Kidney (tissue), 14 donors: ENCODE measurements around the gene OPHN1. TPM values are rescaled to one million over a fixed set of nuclear protein-coding genes. Genes with fewer than 3 reads are reported as not detected.
"Not testable (repeated sequence)": the region's sequence is repeated elsewhere in the genome, so short reads cannot be mapped to it uniquely, and the experiment has no call there.

Experiments used
- DNase-seq, 5 donors: peaks; one replicate each; pipeline ENCODE4 v3.0.0-alpha.2; 2013 to 2020
- FAIRE-seq: peaks from 2 replicates; lab custom pipeline; 2012; peaks lifted over from hg19 to GRCh38; lab: Jason Lieb, UNC
- H3K27ac ChIP-seq, 2 donors: one replicate each; pipeline ENCODE4 v1.7.0; 2013; ENCODE audit warnings: low read depth in 2 of 2, low read length in 2 of 2, inconsistent platforms in 1 of 2
- H3K27me3 ChIP-seq: one replicate; pipeline ENCODE4 v1.7.1; 2013; ENCODE audit warnings: low read length, inconsistent platforms; ENCODE audit not compliant: control insufficient read depth, insufficient read depth
- H3K36me3 ChIP-seq, 3 donors: one replicate each; pipeline versions ENCODE4 v1.7.0 to v1.7.1; 2013; ENCODE audit warnings: low read length in 3 of 3, control low read depth in 1 of 3, inconsistent platforms in 1 of 3; ENCODE audit not compliant: insufficient read depth in 3 of 3, control insufficient read depth in 2 of 3
- H3K4me1 ChIP-seq, 3 donors: one replicate each; pipeline versions ENCODE4 v1.7.0 to v1.7.1; 2013; ENCODE audit warnings: low read length in 3 of 3, inconsistent platforms in 1 of 3, low read depth in 1 of 3; ENCODE audit not compliant: control insufficient read depth in 2 of 3, insufficient read depth in 2 of 3
- H3K4me3 ChIP-seq, 3 donors: one replicate each; pipeline versions ENCODE4 v1.7.0 to v1.8.1; 2013; ENCODE audit warnings: low read length in 3 of 3, control low read depth in 1 of 3, inconsistent platforms in 1 of 3
- H3K9ac ChIP-seq, 3 donors: one replicate each; pipeline versions ENCODE4 v1.7.0 to v1.7.1; 2013; ENCODE audit warnings: low read length in 3 of 3, control low read depth in 1 of 3, inconsistent platforms in 1 of 3
- H3K9me3 ChIP-seq, 3 donors: one replicate each; pipeline versions ENCODE4 v1.7.0 to v1.7.1; 2013; ENCODE audit warnings: low read length in 3 of 3, control low read depth in 1 of 3, inconsistent platforms in 1 of 3; ENCODE audit not compliant: control insufficient read depth in 2 of 3, insufficient read depth in 1 of 3
- intact Hi-C: fragments of 100-400 bp; cut with DNase I; formaldehyde crosslinking; loops from one replicate; pipeline ENCODE4 v1.11.1; 2022
- polyA plus RNA-seq: library from polyadenylated mRNA; stranded (reverse); fragments of 350-450 nt; fragmentation: Illumina TruSeq; extraction: RNeasy Lipid Tissue Mini Kit (QIAGEN cat#74804); gene quantifications from one replicate; pipeline ENCODE4 v1.2.3, GENCODE V29; 2014; ENCODE audit warnings: low read depth, low replicate concordance; ENCODE audit not compliant: insufficient read depth
- total RNA-seq: library from RNA; stranded (reverse); fragmentation: NEBNext Ultra II Directional; extraction: Animal tissue kit (Norgen Biotek cat#: 25700); gene quantifications from one replicate; pipeline ENCODE4 v1.2.1, GENCODE V29; 2021
- TF ChIP-seq, protein P1 (sequence below): IDR thresholded peaks from 3 replicates; pipeline ENCODE4 v1.5.1; 2012; ENCODE audit warnings: mild to moderate bottlenecking, moderate library complexity, borderline replicate concordance; ENCODE audit not compliant: insufficient read depth; ENCODE audit errors: extremely low read depth
- donor health status: control.
- donor health status: control.
- donor health status: control.
- donor health status: control.
- donor health status: control.
- donor health status: DM: yes; HTN: yes; CAD: no.
- donor health status: Normal renal cell carcinoma (clear cell type).

The OPHN1 gene
- total and polyA plus RNA-seq, 2 donors from 2014 or later, result 1.9 to 9.5 TPM

- no peak overlapping the region for H3K4me3 ChIP-seq
- H3K9me3 ChIP-seq, result no peaks in the 10 kb centered on the region
- FAIRE-seq, result no peak
- H3K27ac ChIP-seq, result no peak overlapping the region
- intact Hi-C loops, result no loop called here
- no peaks in the 10 kb centered on the region for H3K27me3 ChIP-seq
- DNase-seq, result no peak
- TF ChIP-seq, protein P1, sequence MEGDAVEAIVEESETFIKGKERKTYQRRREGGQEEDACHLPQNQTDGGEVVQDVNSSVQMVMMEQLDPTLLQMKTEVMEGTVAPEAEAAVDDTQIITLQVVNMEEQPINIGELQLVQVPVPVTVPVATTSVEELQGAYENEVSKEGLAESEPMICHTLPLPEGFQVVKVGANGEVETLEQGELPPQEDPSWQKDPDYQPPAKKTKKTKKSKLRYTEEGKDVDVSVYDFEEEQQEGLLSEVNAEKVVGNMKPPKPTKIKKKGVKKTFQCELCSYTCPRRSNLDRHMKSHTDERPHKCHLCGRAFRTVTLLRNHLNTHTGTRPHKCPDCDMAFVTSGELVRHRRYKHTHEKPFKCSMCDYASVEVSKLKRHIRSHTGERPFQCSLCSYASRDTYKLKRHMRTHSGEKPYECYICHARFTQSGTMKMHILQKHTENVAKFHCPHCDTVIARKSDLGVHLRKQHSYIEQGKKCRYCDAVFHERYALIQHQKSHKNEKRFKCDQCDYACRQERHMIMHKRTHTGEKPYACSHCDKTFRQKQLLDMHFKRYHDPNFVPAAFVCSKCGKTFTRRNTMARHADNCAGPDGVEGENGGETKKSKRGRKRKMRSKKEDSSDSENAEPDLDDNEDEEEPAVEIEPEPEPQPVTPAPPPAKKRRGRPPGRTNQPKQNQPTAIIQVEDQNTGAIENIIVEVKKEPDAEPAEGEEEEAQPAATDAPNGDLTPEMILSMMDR, result no peak
- H3K9ac ChIP-seq, result no peak overlapping the region
- no peaks in the 10 kb centered on the region for H3K4me1 ChIP-seq
- H3K36me3 ChIP-seq, result no peaks in the 10 kb centered on the region
These were observed 30.3 kb downstream of the OPHN1 start for GRCh38 chrX:68403038-68403437.

GRCh38 chrX:68402094-68402493 is 31.2 kb downstream of the OPHN1 start:
- intact Hi-C loops, result no loop called here
- TF ChIP-seq, protein P1, result no peak

GRCh38 chrX:68398291-68398690 is 35.0 kb downstream of the OPHN1 start:
- H3K36me3 ChIP-seq, result no peaks in the 10 kb centered on the region
- H3K9me3 ChIP-seq, result no peaks in the 10 kb centered on the region
- intact Hi-C loops, result no loop called here
- no peaks in the 10 kb centered on the region for H3K4me1 ChIP-seq
- no peak overlapping the region for H3K4me3 ChIP-seq
- DNase-seq (no peak), FAIRE-seq (no peak)
- H3K27ac ChIP-seq, result no peak overlapping the region
- H3K27me3 ChIP-seq, result no peaks in the 10 kb centered on the region
- no peak overlapping the region for H3K9ac ChIP-seq
- TF ChIP-seq, protein P1, result no peak

More at GRCh38 chrX:68402094-68402493, 31.2 kb downstream of the OPHN1 start:
- no peaks in the 10 kb centered on the region for H3K9me3 ChIP-seq
- no peak overlapping the region for H3K9ac ChIP-seq
- no peaks in the 10 kb centered on the region for H3K4me1 ChIP-seq
- H3K27ac ChIP-seq, result no peak overlapping the region
- FAIRE-seq (no peak), DNase-seq (no peak)
- no peak overlapping the region for H3K4me3 ChIP-seq
- H3K27me3 ChIP-seq, result no peaks in the 10 kb centered on the region
- H3K36me3 ChIP-seq, result no peaks in the 10 kb centered on the region

DNA sequence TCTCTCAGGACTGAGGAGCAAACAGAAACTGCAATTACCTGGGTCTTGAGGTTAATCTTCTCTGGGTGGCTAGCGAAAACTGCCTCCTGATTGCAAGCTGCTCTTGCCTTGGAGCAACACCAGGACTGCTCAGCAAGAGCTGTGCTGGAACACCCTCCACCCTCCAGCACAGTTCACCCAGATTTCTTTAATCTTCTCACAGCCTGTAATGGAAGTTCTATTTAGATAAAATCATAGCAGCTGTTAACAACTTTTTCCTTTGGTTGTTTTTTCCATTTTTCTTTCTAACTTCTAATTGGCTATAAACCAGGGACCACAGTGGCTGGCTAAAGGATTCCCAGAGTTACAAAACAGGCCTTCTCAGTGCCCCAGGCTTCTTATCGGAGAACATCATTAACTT is 36.3 kb downstream of the OPHN1 start:
- FAIRE-seq, result no peak
- intact Hi-C loops, result no loop called here
- H3K36me3 ChIP-seq, result no peaks in the 10 kb centered on the region

DNA sequence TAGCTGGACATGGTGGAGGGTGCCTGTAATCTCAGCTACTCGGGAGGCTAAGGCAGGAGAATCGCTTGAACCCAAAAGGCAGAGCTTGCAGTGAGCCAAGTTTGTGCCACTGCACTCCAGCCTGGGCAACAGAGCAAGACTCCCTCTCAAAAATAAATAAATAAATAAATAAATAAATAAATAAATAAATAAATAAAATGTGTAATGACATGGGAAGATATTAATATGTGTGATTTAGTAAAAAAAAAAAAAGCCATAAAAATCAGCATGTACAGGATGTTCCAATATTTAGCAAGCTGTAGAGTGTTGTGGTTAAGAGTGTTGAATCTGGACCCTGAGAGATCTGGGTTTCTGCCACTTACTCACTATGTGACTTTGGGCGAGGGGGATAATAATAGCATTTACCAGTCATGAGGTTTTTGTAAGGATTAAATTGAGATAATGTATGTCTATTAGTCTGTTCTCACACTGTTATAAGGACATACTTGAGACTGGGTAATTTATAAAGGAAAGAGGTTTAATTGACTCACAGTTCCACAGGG is 43.8 kb downstream of the OPHN1 start:
- H3K36me3 ChIP-seq, H3K4me1 ChIP-seq, H3K4me3 ChIP-seq, H3K9me3 ChIP-seq, H3K9ac ChIP-seq, FAIRE-seq, H3K27ac ChIP-seq, DNase-seq, intact Hi-C loops, H3K27me3 ChIP-seq: not testable (repeated sequence)

More for the DNA sequence above, 36.3 kb downstream of the OPHN1 start:
- Histone ChIP-seq H3K27me3 (no peaks in the 10 kb centered on the region), H3K9me3 (no peaks in the 10 kb centered on the region), H3K4me1 (no peaks in the 10 kb centered on the region), H3K9ac (no peak overlapping the region), H3K27ac (no peak overlapping the region), H3K4me3 (no peak overlapping the region)
- DNase-seq, result peak in 1 of 5 donors; percentile 11
- TF ChIP-seq, protein P1, result no peak
